AG09309 (cell line): ENCODE data around the gene ZNF473.

ENCODE experiments used
- DNase-seq: peaks from one replicate; pipeline ENCODE4 v3.0.0-alpha.2; 2010; ENCODE audit warnings: low read depth
- H3K4me3 ChIP-seq: 2 replicates; pipeline ENCODE4 v1.5.1; 2011; ENCODE audit warnings: mild to moderate bottlenecking, low read depth, low read length, moderate library complexity; ENCODE audit not compliant: control insufficient read depth
- TF ChIP-seq, protein P1 (sequence below): IDR thresholded peaks from 2 replicates; pipeline ENCODE4 v1.5.1; 2011; ENCODE audit warnings: mild to moderate bottlenecking, low read depth, low read length, inconsistent platforms; ENCODE audit not compliant: insufficient read depth, control insufficient read depth; ENCODE audit errors: missing control alignments

Gene ZNF473

DNA sequence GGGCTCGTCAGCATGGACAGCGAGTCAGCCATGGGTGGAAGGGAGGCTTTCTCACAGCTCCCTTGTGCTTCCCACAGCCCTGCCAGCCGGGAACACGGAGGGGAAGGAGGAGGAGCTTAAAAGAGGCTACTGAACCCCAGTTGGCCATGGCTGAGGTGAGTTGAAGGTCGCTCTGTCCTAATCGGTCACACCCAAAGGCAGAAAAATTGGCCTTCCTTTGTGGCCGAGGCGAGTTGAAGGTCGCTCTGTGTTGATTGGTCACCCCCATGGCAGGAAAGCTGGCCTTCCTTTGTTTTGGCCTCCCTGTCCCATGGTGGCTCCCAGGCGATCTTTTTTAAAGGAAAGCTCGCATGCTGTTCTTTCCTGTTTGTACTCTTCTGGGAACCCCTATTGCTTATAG lies 5.1 kb downstream of the ZNF473 start:
- no peak for DNase-seq
- TF ChIP-seq, protein P1, sequence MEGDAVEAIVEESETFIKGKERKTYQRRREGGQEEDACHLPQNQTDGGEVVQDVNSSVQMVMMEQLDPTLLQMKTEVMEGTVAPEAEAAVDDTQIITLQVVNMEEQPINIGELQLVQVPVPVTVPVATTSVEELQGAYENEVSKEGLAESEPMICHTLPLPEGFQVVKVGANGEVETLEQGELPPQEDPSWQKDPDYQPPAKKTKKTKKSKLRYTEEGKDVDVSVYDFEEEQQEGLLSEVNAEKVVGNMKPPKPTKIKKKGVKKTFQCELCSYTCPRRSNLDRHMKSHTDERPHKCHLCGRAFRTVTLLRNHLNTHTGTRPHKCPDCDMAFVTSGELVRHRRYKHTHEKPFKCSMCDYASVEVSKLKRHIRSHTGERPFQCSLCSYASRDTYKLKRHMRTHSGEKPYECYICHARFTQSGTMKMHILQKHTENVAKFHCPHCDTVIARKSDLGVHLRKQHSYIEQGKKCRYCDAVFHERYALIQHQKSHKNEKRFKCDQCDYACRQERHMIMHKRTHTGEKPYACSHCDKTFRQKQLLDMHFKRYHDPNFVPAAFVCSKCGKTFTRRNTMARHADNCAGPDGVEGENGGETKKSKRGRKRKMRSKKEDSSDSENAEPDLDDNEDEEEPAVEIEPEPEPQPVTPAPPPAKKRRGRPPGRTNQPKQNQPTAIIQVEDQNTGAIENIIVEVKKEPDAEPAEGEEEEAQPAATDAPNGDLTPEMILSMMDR: no peak
- no peak overlapping the region for H3K4me3 ChIP-seq

DNA sequence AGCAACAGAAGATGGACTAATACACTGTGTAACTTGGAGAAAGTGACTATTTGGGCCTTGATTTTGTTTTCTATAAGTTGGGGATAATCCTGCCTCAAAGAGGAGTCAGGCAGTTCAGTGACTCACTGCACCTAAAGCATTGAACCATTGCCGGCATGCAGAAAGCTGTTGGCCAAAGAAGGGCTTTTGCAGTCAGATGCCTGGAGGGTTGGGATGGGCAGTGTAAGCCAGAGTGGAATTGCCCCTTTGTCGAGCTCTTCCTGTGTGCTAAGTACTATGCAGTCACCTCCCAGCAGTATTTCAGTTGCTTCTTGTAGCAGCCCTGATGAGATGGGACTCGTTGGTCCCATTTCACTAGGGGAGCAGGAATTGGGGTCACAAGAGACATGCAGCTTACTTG lies 11.1 kb downstream of the ZNF473 start:
- DNase-seq: no peak
- H3K4me3 ChIP-seq: no peak overlapping the region
- TF ChIP-seq, protein P1: no peak

DNA sequence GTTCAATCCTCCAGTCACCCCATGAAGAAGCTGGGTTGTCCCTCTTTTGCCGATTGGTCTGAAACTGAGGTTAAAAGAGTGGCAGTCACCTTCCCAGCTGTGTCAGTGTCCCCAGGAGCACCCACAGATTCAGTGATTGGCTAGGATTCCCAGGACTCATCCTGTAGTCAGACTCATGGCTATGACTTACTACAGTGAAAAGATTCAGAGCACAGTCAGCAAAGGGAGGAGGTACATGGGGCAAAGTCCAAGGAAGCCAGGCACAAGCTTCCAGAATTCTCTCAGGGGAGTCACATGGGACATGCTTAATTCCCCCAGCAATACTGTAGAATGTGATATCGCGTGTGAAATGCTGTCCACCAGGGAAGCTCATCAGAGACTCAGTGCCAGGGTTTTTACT lies 14.2 kb downstream of the ZNF473 start:
- no peak overlapping the region for H3K4me3 ChIP-seq
- no peak for DNase-seq
- TF ChIP-seq, protein P1: no peak

DNA sequence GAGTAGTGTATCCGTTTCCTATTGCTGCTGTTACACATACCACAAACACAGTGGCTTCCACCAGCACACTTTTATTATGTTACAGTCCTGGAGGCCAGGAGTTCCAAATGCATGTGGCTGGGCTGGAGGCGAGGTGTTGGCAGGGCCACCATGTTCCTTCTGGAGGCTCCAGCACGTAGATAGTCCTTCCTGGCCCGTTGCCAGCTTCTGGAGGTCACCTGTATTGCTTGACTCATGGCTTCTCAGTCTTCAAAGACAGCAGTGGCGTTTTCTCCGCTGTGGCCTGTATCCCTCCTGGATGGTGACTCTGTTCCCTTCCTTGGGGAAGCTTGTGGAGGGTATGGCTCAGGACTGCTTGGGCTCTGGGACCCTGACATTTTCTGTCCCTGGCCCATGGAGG lies 15.2 kb downstream of the ZNF473 start:
- DNase-seq: no peak
- no peak overlapping the region for H3K4me3 ChIP-seq
- TF ChIP-seq, protein P1: no peak

DNA sequence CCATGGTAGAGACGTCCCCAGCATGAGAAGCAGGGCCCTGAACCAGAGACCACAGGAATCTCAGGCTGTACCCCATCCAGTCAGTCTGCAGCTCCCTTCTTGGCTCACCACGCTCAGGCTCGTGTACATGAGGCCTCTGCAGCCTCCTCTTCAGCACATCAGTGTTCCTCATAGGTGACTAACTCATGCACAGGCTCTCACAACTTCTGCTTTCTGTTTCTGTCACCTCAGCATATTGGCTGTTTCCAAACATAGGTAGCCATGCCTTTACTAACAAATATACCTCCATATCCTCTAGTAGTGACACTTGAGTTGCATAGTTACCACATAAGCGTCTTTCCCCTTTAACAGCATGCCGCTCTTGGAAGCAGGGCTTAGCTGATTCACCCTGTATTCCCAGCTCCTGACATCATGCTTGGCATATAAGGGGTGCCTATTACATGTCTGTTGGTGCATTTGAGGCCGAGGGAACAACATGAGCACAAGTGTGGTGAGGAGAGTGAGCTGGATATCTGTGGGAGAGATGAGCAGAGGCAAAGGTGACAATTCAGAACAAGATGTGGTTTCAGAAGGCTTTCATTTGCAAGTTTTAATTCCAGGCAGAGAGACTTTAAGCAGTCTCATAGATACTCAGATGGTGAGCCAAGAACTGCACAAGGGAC lies 16.7 kb downstream of the ZNF473 start:
- TF ChIP-seq, protein P1: no peak
- DNase-seq: no peak
- H3K4me3 ChIP-seq: no peak overlapping the region

DNA sequence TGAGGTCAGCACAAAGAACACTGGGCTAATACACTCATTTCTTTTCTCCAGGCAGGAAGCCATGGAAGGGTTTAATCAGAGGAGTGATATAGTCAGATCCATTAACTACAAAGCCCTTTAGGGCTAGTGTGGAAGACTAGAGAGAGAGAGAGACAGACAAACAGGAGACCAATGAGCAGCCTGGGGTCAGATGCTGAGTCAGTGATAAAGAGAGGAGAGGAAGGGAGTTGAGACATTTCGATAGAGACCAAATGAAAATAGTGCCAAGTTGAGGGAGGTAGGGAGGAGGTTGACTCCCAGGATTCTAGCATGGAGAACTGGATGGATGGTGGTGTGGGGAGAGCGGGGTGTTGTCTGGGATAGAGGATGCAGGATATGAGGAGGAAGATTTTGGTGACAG lies 18.2 kb downstream of the ZNF473 start:
- no peak overlapping the region for H3K4me3 ChIP-seq
- no peak for DNase-seq
- TF ChIP-seq, protein P1: no peak
